Activated T-helper 1 cell treated with anti-CD3 and anti-CD28 coated beads, Interleukin-12 subunit alpha, Interleukin-12 subunit beta, Interleukin-2, Interleukin-4 antibody, amounts not matched to agents 30 ng/mL and 10 ng/mL and 1 ng/mL, durations not matched to agents 14 hours and 24 hours and 36 hours (primary cell): ENCODE results near the gene RNF220. TPM values are rescaled to one million over a fixed set of nuclear protein-coding genes. Genes with fewer than 3 reads are reported as not detected.

Source experiments
- DNase-seq: peaks from one replicate; pipeline ENCODE4 v3.0.0; 2021; ENCODE audit warnings: low spot score
- H3K27ac Mint-ChIP-seq: one replicate; pipeline ENCODE4 v1.8.0; 2021; ENCODE audit warnings: mild to moderate bottlenecking, mixed read lengths
- H3K27me3 Mint-ChIP-seq: one replicate; pipeline ENCODE4 v1.8.0; 2022; ENCODE audit warnings: mild to moderate bottlenecking, moderate library complexity, mixed read lengths; ENCODE audit not compliant: insufficient read depth
- H3K36me3 Mint-ChIP-seq: one replicate; pipeline ENCODE4 v1.8.0; 2021; ENCODE audit warnings: low read depth, mixed read lengths
- H3K4me1 Mint-ChIP-seq: one replicate; pipeline ENCODE4 v1.8.0; 2021; ENCODE audit warnings: low read depth, mixed read lengths
- H3K4me3 Mint-ChIP-seq: one replicate; pipeline ENCODE4 v1.8.0; 2021; ENCODE audit warnings: mild to moderate bottlenecking, moderate library complexity, mixed read lengths
- H3K9me3 Mint-ChIP-seq: one replicate; pipeline ENCODE4 v1.8.0; 2021; ENCODE audit warnings: mixed read lengths
- intact Hi-C: fragments of 100-400 bp; cut with micrococcal nuclease; formaldehyde crosslinking; loops from one replicate; pipeline ENCODE4 v1.15.1; 2024
- total RNA-seq: library from RNA; stranded (reverse); gene quantifications from 2 replicates; pipeline ENCODE4 v1.2.3, GENCODE V29; 2022

RNF220 gene
- total RNA-seq, 1 donor from 2014 or later = 103 TPM

DNA sequence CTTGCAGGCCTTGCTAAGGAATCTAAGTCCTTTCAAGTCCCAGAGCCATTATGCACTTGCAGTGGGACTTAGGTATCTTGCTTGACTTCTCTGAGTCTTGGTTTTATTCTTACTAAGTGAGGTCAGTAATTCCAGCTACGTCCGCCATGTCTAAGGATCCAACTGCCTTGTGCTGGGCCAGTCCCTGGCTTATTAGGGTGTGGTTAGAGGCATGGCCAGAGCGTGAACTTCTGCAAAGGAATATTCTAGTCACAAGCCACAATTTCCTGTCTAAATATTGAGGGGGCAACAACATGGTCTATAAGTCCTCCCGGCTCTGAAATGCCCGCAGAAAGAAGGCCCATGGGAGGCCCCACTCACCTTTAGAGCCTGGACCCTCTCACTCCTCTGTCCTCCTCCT, 186.3 kb downstream of the RNF220 start:
- peaks cover 3% of the 10 kb centered on the region for H3K27me3 Mint-ChIP-seq
- H3K4me3 Mint-ChIP-seq = no peak overlapping the region
- no peak for DNase-seq
- no peaks in the 10 kb centered on the region for H3K4me1 Mint-ChIP-seq
- H3K9me3 Mint-ChIP-seq = no peaks in the 10 kb centered on the region
- intact Hi-C loops = no loop called here
- H3K36me3 Mint-ChIP-seq = no peaks in the 10 kb centered on the region
- H3K27ac Mint-ChIP-seq = no peak overlapping the region

DNA sequence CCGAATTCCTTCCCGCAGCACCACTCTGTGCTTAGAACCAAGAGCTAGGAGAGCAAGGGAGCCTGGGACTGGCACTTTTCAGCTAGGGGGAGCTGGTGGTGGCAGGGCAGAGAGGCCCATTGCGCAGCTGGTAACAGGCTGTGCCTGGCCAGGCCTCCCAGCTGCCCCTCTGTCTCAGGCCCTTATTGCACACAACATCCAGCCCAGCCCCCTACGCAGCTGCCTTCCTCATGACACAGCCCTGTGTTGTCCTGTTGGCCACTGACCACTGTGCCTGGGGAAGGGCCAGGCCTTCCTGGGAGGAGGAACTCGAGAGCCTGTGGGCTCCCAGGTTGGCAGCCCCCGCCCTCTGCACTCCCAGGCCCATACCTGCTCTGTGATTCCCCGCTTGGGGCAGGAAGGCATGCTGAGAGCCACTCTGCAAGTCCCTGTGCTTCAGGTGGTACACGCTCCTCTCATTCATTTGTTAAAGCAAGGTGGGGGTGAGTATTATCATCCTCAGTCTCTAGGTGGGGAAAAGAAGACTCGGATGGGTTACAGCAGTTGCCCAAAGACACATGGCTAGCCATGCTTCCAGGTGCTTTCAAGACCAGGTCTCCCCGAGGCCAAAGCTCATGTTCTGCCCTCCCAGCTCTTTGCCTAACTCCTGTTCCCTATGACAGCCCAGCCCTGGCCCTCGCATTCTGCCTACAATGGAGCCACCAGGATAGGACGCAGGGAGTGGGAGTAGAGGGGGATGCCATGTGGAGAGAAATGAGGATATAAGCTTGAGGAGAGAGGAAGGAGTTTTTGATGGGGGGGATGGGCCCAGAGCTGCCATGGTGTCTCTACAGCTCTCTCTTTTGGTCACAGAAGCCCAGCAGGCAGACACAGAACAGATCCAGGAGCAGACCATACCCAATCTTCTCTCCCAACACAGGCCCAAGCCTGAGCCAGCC, 187.4 kb downstream of the RNF220 start:
- Mint-ChIP-seq H3K4me1 (no peaks in the 10 kb centered on the region), H3K36me3 (no peaks in the 10 kb centered on the region), H3K27ac (no peak overlapping the region), H3K9me3 (no peaks in the 10 kb centered on the region), H3K4me3 (no peak overlapping the region), H3K27me3 (peaks cover 3% of the 10 kb centered on the region)
- intact Hi-C loops = no loop called here
- no peak for DNase-seq

DNA sequence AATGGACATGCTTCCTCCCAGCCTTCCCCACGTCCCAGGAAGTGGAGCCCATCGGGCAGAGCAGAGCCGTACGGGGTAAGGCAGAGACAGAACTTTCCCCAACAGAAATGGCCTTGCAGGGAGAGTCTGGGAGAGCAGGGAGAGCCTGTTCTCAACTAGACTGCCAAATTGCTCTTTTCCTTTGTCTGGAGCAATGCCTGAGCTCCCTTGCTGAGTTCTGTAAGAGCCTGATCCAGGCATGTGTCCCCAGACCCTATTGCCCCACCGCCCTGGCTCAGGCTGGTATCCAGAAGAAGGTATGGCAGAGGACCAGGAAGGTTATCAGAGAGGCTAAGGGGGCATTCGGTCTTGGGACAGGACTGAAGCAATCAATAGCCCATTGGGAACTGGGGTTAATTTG, 189.3 kb downstream of the RNF220 start:
- no peaks in the 10 kb centered on the region for H3K9me3 Mint-ChIP-seq
- no peaks in the 10 kb centered on the region for H3K36me3 Mint-ChIP-seq
- no peak overlapping the region for H3K4me3 Mint-ChIP-seq
- H3K4me1 Mint-ChIP-seq = no peaks in the 10 kb centered on the region
- H3K27ac Mint-ChIP-seq = no peak overlapping the region
- DNase-seq = no peak
- intact Hi-C loops = no loop called here
- H3K27me3 Mint-ChIP-seq = peaks cover 5% of the 10 kb centered on the region

DNA sequence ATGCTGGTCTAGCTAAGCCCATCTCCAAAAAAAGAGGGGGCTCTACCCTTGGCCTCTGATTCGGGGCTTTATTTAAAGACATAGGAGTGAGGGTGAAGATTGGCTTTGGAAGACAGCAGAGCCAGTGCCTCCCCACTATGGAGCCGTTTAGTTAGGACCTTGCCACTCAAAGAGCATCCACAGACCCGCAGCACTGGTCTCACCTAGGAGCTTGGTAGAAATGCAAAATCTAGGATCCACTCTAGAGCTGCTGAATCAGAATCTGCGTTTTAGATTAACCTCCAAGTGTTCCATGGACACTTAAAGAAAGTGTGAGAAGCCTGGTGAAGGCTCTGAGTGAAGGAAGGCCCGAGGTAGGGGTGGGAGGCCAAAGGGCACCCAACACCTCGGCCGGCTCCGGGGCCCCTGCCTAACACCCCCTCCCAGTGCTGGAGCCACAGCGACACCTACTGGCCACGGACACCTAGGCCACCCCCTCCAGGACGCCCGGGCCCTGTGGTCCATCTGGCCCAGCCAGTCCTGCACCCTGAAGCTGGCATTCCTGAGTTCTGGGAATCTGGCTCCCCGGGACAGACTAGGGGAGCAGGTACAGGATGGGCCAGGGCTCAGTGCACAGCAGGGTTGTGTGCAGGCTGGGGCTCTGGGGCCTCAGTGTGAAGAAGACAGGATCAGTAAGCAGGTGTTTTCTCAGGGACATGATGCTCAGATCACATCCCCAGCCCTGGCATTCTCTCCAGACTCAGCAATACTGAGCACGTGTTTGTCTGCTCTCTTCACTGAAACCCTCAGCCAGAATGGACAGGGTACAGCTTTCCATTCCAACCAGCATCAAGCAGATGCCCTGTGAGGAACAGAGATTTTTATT, 190.0 kb downstream of the RNF220 start:
- H3K4me1 Mint-ChIP-seq = no peaks in the 10 kb centered on the region
- H3K36me3 Mint-ChIP-seq = no peaks in the 10 kb centered on the region
- no peak overlapping the region for H3K27ac Mint-ChIP-seq
- peaks cover 5% of the 10 kb centered on the region for H3K27me3 Mint-ChIP-seq
- no peak overlapping the region for H3K4me3 Mint-ChIP-seq
- intact Hi-C loops = loop anchor here (1.0 to 5.0 kb wide), 3 partner anchors 23 to 503 kb away; no protein-coding TSS in a partner anchor
- H3K9me3 Mint-ChIP-seq = no peaks in the 10 kb centered on the region
- peak; percentile 57 for DNase-seq

DNA sequence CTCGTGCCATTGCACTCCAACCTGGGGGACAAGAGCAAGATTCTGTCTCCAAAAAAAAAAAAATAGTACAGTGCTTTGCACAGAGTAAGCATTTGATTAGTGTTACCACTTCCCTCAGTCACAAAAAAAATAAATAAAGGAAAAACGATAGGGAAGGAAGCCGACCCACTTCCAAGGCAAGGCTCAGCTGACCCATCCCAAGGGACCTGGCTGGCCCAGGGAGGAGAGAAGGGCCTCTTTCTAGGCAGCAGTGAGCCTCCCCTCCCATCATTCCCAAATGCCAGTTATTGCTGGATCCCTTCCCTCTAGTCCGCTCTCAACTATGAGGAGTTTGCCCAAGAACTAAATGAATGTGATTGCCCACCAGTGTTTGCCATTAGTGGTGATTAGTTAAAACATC, 191.5 kb downstream of the RNF220 start:
- Mint-ChIP-seq H3K27ac (no peak overlapping the region), H3K4me3 (no peak overlapping the region), H3K27me3 (peaks cover 5% of the 10 kb centered on the region), H3K9me3 (no peaks in the 10 kb centered on the region), H3K36me3 (no peaks in the 10 kb centered on the region), H3K4me1 (no peaks in the 10 kb centered on the region)
- DNase-seq = no peak
- intact Hi-C loops = loop anchor here (5.0 kb wide), 1 partner anchor 504 kb away; no protein-coding TSS in a partner anchor

DNA sequence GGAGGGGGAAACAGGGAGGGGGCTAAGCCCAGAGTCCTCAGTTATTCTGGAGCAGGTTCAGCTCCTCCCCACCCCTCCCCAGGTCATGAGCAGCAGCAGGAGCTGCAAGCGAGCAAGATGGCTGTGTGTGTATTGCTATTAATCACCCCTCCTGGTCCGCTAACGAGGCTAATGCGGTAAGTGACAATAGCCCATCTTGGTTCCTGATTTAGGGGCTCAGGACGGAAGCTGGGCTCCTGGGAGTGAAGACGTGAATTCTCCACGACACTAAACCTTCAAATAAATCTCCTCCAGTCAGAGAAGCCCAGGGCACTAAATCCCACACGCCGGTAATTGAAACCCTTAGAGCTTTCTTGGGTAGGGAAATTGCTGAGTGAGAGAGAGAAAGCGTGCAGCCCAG, 193.1 kb downstream of the RNF220 start:
- DNase-seq = no peak
- H3K27ac Mint-ChIP-seq = no peak overlapping the region
- H3K36me3 Mint-ChIP-seq = no peaks in the 10 kb centered on the region
- H3K4me1 Mint-ChIP-seq = no peaks in the 10 kb centered on the region
- intact Hi-C loops = loop anchor here (5.0 kb wide), 1 partner anchor 506 kb away; no protein-coding TSS in a partner anchor
- no peaks in the 10 kb centered on the region for H3K9me3 Mint-ChIP-seq
- peaks cover 6% of the 10 kb centered on the region for H3K27me3 Mint-ChIP-seq
- no peak overlapping the region for H3K4me3 Mint-ChIP-seq

DNA sequence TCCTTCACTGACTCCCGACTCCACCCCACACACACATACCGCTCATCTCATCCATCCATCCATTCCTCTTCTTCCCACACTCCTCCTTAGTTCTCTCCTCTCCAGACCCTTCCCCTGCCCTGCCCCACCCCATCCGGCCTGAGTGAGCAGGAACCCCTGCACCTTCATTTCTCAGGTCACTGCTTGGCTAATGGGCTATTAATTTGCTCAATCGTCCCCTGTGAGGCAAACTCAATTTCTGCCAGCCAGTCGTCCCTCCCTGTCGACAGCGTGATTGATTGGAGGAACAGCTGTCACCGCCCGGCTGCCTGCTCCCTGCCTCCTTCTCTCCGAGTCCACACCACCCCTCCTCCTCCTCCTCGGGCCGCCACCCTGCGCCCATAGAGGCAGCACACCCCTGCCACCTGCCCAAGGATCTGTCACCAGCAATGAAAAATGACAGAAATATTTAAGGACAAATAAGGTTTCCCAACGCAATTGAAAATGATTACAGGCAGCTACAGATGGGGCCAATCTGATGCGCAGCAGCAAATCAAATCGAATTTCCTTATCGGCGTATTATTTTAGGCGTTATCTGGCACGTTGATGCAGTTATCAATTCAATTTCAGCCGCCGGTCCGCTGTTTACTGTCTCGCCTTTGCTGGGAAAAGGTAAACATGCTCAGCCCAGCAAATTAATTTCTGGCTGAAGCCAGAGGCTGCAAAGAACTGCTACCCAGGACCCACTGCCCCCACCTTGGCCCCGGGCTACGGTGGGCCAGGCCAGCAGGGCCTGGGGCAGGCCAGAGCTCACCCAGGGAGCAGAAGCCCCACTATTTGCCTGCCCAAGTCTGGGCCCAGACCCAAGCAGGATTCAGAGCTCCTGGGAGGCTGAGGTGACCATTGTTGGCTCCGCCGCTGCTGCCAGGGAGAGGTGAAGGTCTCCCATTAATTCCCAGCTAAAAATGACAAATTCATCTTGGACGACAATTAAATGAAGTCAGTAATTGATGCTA, 197.9 kb downstream of the RNF220 start:
- intact Hi-C loops = no loop called here
- no peak overlapping the region for H3K27ac Mint-ChIP-seq
- H3K4me3 Mint-ChIP-seq = no peak overlapping the region
- peaks cover 1% of the 10 kb centered on the region for H3K27me3 Mint-ChIP-seq
- no peaks in the 10 kb centered on the region for H3K4me1 Mint-ChIP-seq
- H3K36me3 Mint-ChIP-seq = no peaks in the 10 kb centered on the region
- no peaks in the 10 kb centered on the region for H3K9me3 Mint-ChIP-seq
- no peak for DNase-seq

DNA sequence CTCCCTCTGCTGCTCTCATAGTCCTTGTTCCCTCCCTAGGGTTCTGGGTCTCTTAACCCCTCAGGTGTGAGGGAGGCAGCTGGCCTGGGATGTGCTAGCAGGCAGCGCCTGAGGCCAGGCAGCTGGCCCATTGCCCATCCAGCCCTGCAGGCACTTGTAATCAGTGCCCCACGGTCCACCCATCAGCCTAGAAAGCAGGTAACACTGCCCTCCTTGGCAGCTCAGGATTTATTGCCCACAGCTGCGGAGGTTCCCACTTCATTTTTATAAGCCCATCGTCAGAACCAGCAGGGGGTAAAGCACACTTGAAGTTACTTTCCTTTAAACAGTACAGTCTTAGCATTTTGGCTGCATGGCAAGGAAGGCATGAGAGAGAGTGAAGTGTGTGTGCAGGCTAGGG, 198.7 kb downstream of the RNF220 start:
- H3K4me3 Mint-ChIP-seq = no peak overlapping the region
- H3K4me1 Mint-ChIP-seq = no peaks in the 10 kb centered on the region
- DNase-seq = no peak
- no peak overlapping the region for H3K27ac Mint-ChIP-seq
- no peaks in the 10 kb centered on the region for H3K36me3 Mint-ChIP-seq
- intact Hi-C loops = no loop called here
- peaks cover 1% of the 10 kb centered on the region for H3K27me3 Mint-ChIP-seq
- H3K9me3 Mint-ChIP-seq = no peaks in the 10 kb centered on the region

DNA sequence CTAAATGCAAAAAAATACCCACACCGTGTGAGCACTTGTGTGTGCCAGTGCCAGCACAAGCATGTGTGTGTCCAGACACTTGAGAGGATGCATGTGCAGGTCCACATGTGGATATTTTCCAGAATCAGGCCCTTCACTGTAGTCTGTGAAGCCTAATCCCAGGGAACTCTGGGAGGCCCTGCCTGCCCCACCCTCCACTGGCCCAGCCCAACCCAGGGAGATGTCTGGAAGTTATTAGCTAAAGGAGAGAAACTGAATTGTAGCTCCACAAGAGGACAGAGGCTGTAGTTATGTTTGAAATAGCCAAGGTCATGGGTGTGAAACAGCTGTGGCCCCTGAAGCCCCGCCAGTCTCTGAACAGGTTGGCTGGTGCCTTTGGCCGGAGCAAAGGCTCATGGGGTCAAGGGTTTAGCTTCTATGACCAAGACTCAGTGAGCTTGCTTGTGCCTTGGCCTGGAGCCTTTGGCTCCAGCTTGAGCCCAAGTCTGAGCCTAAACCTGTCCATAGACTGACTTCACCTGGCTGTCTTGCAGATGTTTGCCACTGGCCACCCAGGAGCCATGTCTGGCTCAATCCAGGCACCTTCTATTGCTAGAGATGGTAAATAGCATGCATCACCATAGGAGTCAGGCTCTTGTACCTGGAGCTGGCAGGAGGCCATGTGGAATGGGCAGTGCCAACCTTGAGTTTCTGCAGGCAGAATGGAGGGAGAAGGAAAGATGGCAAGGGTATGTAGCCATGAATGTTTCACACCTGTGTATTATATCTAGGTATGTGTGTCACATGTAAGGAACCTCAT, 199.3 kb downstream of the RNF220 start:
- Mint-ChIP-seq H3K27ac (no peak overlapping the region), H3K9me3 (no peaks in the 10 kb centered on the region)

DNA sequence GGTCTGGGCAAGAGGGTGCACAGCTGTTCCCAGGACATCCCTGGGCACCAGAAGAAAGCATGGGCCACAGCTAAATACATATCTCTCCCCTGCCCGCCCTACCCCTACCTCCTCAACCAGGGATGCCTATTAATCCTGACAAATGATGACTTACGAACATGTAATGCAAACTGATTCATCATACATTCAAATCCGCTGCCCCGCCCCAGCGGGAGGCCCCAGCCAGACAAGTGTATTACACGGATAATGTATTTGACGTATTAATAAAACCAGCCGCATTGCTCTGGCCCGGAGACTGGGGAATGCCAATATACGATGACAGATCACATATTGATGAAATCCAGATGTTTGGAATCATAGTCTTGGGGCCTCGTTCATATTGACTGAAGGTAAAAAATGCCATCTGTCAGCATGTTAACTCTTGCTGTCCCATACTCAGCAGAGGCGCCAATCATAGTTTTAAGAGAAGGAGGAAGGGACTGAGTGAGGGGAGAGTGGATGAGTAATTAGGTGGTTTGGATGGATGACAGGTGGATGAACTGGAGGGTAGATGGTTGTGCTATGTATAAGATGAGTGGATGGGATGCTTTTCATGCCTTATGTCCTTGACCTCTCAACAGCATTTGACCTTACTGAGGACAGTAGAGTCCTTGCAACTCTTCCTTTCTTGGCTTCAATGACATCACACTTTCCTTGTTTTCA, 201.0 kb downstream of the RNF220 start:
- no peak for DNase-seq
- intact Hi-C loops = no loop called here
- Mint-ChIP-seq H3K9me3 (no peaks in the 10 kb centered on the region), H3K27me3 (peaks cover 3% of the 10 kb centered on the region), H3K4me3 (no peak overlapping the region), H3K36me3 (no peaks in the 10 kb centered on the region), H3K27ac (no peak overlapping the region), H3K4me1 (no peaks in the 10 kb centered on the region)

More for the DNA sequence above, 199.3 kb downstream of the RNF220 start:
- H3K4me1 Mint-ChIP-seq = no peaks in the 10 kb centered on the region
- H3K4me3 Mint-ChIP-seq = no peak overlapping the region
- H3K36me3 Mint-ChIP-seq = no peaks in the 10 kb centered on the region
- no peak for DNase-seq
- intact Hi-C loops = no loop called here
- peaks cover 3% of the 10 kb centered on the region for H3K27me3 Mint-ChIP-seq

DNA sequence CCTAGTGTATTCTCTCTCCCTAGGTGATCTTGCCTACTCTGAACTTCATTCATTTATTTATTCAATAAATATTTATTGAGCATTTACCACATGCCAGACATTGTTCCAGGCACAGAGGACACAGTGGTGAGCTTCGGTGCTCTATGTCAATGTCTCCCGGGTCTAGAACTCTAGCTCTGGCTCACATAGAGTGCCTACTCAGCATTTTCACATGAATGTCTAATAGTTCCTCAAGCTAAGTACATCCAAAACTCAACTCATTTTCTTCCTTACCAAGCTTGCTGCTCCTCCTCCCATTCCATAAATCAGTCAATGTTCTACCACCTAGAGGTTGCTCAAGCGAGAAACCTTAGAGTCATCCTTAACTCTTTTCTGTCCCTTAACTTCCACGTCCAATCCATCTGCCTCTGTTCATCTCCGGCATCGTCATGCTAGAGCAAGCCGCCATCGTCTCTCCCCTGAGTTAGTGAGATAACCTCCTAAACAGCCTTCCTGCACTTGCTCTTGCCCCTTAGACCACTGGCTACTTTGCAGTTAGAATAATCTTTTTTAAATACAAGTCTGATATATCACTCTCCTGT, 201.7 kb downstream of the RNF220 start:
- Mint-ChIP-seq H3K4me1 (no peaks in the 10 kb centered on the region), H3K9me3 (no peaks in the 10 kb centered on the region), H3K27me3 (peaks cover 3% of the 10 kb centered on the region), H3K36me3 (no peaks in the 10 kb centered on the region), H3K4me3 (no peak overlapping the region), H3K27ac (no peak overlapping the region)
- DNase-seq = no peak
- intact Hi-C loops = no loop called here
